Omental fat pad (tissue), 4 donors: ENCODE measurements around the gene ERP29. TPM values are rescaled to one million over a fixed set of nuclear protein-coding genes. Genes with fewer than 3 reads are reported as not detected.
"Not testable (repeated sequence)": the region's sequence is repeated elsewhere in the genome, so short reads cannot be mapped to it uniquely, and the experiment has no call there.

Experiments used
- ATAC-seq: fragments of 150-250 bp; one replicate; pipeline ENCODE4 v1.9.1; 2016; ENCODE audit warnings: mild to moderate bottlenecking, moderate library complexity; ENCODE audit not compliant: low FRiP score
- DNase-seq: peaks from one replicate; pipeline ENCODE4 v3.0.0-alpha.2; 2019; ENCODE audit warnings: low spot score
- total RNA-seq, 4 donors: library from RNA; depleted of rRNA; stranded (reverse); fragments of >200 nt; gene quantifications; one replicate each; pipeline ENCODE4 v1.1.0, GENCODE V29; 2016
- TF ChIP-seq, protein P1 (sequence below), 3 donors: fragments of 450-650 bp; IDR thresholded peaks; one replicate each; pipeline ENCODE4 v1.5.1; 2016 to 2017; ENCODE audit warnings: antibody characterized with exemption in 3 of 3, mild to moderate bottlenecking in 3 of 3, moderate library complexity in 2 of 3

The ERP29 gene
- total RNA-seq, 4 donors from 2014 or later: 28.6 to 39.7 (median 32.3) TPM

DNA sequence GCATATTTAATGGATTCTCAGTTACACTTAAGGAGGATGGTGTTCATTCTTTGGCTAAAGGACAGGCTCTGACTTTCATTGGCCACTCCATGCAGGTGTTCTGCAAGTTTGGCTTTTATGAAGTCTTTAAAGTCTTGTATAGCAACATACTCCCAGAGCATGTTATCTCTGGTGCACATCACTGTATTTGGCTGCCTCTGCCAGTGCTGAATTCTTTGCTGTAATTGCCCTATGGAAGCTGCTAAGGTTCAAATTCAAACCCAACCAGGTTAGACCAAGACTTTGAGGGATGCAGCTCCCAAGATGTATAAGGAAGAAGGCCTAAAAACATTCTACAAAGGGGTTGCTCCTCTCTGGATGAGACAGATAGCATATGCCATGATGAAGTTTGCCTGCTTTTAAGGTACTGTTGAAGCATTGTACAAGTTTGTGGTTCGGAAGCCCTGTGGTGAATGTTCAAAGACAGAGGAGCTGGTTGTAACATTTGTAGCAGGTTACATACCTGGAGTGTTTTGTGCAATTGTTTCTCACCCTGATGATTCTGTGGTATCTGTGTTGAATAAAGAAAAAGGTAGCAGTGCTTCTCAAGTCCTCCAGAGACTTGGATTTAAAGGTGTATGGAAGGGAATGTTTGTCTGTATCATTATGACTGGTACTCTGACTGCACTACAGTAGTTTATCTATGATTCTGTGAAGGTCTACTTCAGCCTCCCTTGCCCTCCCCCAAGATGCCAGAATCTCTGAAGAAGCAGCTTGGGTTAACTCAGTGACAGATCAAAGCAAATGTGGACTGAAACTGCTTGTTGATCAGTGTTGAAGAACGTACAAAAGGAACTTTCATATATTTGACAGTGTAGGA lies 19.7 kb upstream of the ERP29 start:
- DNase-seq (no peak), ATAC-seq (no peak)
- TF ChIP-seq, protein P1, sequence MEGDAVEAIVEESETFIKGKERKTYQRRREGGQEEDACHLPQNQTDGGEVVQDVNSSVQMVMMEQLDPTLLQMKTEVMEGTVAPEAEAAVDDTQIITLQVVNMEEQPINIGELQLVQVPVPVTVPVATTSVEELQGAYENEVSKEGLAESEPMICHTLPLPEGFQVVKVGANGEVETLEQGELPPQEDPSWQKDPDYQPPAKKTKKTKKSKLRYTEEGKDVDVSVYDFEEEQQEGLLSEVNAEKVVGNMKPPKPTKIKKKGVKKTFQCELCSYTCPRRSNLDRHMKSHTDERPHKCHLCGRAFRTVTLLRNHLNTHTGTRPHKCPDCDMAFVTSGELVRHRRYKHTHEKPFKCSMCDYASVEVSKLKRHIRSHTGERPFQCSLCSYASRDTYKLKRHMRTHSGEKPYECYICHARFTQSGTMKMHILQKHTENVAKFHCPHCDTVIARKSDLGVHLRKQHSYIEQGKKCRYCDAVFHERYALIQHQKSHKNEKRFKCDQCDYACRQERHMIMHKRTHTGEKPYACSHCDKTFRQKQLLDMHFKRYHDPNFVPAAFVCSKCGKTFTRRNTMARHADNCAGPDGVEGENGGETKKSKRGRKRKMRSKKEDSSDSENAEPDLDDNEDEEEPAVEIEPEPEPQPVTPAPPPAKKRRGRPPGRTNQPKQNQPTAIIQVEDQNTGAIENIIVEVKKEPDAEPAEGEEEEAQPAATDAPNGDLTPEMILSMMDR (IDR thresholded peaks at IDR 0.05): no peak

DNA sequence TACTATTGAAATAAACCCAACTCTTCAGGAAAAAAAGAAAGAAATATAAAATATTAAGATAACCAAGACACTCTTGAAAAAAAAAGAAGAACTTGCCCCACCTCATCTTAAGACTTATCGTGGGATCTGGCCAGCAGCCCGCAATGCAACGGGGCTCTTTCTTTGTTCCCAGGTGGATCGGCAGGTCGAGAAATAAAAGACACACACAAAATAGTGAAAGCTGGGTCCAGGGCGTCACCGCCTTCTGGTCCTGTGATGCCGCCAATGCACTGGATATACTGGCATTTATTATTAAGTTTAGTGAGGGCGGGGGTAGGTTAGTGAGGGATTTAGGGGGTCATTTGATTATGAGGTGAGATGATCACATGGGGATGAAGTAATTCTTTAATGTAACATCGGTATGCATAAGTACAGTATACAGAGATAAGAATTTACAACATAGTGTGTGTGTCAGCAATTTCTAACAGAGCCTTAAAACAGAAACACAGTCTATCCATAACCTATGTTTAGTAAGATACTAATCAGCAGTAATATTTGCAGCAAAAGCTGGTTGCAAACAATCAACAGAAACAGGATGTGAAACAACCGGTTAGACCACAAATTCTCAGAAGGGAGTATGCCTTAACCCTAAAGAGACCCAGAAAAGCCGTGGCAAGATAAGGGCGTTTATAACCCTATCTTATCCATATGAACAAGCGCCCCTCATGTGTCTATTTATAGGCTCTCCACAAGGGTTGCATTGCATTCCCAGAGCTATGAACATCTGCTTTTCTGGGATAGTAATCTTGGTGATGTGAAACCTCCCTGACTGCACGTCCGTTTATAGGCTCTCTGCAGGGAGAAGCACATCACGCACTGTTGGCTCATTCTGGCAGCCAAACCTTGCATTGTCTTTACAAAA lies 18.8 kb upstream of the ERP29 start:
- DNase-seq, ATAC-seq: not testable (repeated sequence)

DNA sequence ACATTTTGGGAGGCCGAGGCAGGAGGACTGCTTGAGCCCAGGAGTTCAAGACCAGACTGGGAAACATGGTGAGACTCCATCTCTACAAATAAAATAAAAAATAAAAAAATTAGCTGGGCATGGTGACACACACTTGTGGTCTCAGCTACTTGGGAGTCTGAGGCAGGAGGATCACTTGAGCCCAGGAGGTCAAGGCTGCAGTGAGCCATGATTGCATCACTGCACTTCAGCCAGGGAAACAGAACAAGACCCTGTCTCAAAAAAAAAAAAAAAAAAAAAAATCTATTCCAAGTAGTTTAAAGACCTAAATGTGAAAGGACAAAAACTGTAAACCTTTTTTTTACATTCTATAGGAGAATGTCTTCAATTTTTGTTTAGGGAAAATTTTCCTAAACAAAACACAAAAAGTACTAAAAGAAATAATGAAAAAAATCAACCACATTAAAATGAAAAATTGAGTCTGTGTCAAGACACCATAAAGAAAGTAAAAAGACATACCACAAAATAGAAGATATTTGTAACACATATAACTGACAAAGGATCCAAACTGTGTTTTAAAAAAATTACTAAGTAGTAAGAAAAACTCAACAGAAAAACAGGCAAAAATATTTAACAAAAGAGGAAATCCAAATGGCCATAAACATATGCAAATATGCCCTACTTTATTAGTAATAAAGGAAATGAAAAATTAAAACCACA lies 17.3 kb upstream of the ERP29 start:
- ATAC-seq (no peak), DNase-seq (no peak)
- TF ChIP-seq, protein P1 (IDR thresholded peaks at IDR 0.05): no peak

DNA sequence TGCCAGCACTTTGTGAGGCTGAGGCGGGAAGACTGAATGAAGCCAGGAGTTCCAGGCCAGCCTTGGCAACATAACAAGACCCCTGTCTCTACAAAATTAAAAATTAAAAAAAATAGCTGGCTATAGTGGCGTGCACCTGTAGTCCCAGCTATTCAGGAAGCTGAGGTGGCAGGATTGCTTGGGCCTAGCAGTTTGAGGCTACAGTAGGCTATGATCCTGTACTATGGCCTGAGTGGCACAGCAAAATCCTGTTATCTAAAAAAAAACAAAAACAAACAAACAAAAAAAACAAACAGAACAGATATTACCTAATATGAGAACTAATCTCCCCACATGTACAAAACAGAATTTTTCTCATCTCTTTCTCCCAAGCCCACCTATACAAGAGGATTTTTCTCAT lies 15.9 kb upstream of the ERP29 start:
- DNase-seq (no peak), ATAC-seq (no peak)
- TF ChIP-seq, protein P1 (IDR thresholded peaks at IDR 0.05): no peak

DNA sequence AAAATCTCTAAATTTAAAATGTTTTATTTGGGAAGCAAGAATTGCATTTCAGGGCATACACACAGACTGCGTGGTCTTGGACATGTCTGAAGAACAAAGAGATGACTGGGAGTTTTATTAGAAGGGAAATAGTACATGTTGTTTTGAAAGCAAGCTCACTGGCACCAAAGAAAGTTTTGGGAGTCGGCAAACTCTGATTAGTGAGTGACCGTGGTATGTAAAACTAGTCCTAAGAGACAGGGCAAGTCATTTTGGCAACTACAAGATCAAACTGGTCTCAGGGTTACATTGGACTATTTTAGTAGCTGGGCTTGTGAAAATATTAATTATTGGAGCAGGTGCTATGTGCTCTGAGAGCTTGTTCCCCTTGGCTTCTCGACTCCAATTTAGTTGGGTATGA lies 15.2 kb upstream of the ERP29 start:
- TF ChIP-seq, protein P1 (IDR thresholded peaks at IDR 0.05): no peak
- ATAC-seq (no peak), DNase-seq (no peak)

DNA sequence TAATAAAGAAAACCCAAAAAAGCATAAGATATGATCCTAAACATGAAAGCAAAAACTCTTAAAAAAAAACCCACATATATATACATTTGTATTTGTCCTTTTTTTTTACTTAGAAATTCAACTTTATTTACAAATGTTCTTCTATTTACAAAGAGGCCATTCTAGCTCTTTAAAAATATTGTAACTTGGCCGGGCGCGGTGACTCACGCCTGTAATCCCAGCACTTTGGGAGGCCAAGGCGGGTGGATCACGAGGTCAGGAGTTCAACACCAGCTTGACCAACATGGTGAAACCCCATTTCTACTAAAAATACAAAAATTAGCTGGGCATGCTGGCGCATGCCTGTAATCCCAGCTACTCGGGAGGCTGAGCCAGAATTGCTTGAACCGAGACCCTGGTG lies 14.1 kb upstream of the ERP29 start:
- ATAC-seq, DNase-seq: not testable (repeated sequence)

DNA sequence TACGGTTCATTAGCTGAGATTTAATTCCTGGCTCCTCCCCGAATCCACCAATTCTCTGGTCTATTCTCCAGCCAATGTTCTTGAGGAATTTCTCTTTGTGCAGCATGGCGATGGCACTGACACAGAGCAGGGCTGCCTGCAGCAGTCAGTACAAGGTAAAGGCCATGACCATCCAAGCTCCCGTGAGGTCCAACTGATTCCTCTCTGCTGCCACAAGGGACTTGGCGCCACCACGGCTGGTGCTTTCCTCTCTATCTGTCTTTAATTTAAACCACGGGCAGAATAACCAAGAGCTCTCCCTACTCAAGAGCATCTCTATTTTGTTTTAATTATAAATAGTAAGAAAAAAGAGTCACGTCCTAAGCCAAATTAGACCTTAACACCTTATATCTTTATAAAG lies 12.4 kb upstream of the ERP29 start:
- DNase-seq: no peak
- TF ChIP-seq, protein P1 (IDR thresholded peaks at IDR 0.05): no peak
- no peak for ATAC-seq
